H9 (cell line): ENCODE results near the gene HBS1L. TPM values are rescaled to one million over a fixed set of nuclear protein-coding genes. Genes with fewer than 3 reads are reported as not detected.

ENCODE experiments used
- DNase-seq: peaks from one replicate; pipeline ENCODE4 v3.0.0-alpha.2; 2017
- H2AFZ ChIP-seq: one replicate; pipeline ENCODE4 v1.6.1; 2013; ENCODE audit warnings: mild to moderate bottlenecking, low read length, control low read depth, moderate library complexity
- H2AK5ac ChIP-seq: 2 replicates; pipeline ENCODE4 v1.6.1; 2013; ENCODE audit warnings: low read length, control low read depth, mixed read lengths; ENCODE audit not compliant: insufficient read length
- H2BK120ac ChIP-seq: one replicate; pipeline ENCODE4 v1.6.1; 2013; ENCODE audit warnings: low read depth, mild to moderate bottlenecking, low read length, control low read depth, inconsistent platforms; ENCODE audit not compliant: poor library complexity, severe bottlenecking
- H2BK12ac ChIP-seq: 2 replicates; pipeline ENCODE4 v1.6.1; 2013; ENCODE audit warnings: low read length, control low read depth, mixed read lengths, low read depth; ENCODE audit not compliant: insufficient read length
- H2BK15ac ChIP-seq: 2 replicates; pipeline ENCODE4 v1.6.1; 2013; ENCODE audit warnings: low read depth, low read length, control low read depth
- H2BK20ac ChIP-seq: one replicate; pipeline ENCODE4 v1.6.1; 2013; ENCODE audit warnings: low read depth, mild to moderate bottlenecking, low read length, control low read depth, inconsistent platforms; ENCODE audit not compliant: poor library complexity, severe bottlenecking
- H2BK5ac ChIP-seq: 2 replicates; pipeline ENCODE4 v1.6.1; 2013; ENCODE audit warnings: low read length, control low read depth, mixed read lengths; ENCODE audit not compliant: insufficient read length
- H3K14ac ChIP-seq: 2 replicates; pipeline ENCODE4 v1.6.1; 2013; ENCODE audit warnings: low read length, control low read depth; ENCODE audit not compliant: insufficient read depth
- H3K18ac ChIP-seq: 2 replicates; pipeline ENCODE4 v1.6.1; 2013; ENCODE audit warnings: low read depth, mild to moderate bottlenecking, mixed read lengths, low read length, control low read depth; ENCODE audit not compliant: insufficient read length
- H3K23ac ChIP-seq: 2 replicates; pipeline ENCODE4 v1.6.1; 2013; ENCODE audit warnings: low read length, control low read depth, mixed read lengths, low read depth; ENCODE audit not compliant: insufficient read length
- H3K23me2 ChIP-seq: 2 replicates; pipeline ENCODE4 v1.6.1; 2013; ENCODE audit warnings: low read depth, mild to moderate bottlenecking, mixed read lengths, low read length, control low read depth; ENCODE audit not compliant: insufficient read length, poor library complexity, severe bottlenecking
- H3K27ac ChIP-seq: 2 replicates; pipeline ENCODE4 v1.5.1; 2013; ENCODE audit warnings: low read length, control low read depth, mixed read lengths, low read depth; ENCODE audit not compliant: insufficient read length
- H3K27me3 ChIP-seq: 2 replicates; pipeline ENCODE4 v1.6.1; 2013; ENCODE audit warnings: low read length, control low read depth, inconsistent platforms; ENCODE audit not compliant: insufficient read depth
- H3K4ac ChIP-seq: 2 replicates; pipeline ENCODE4 v1.6.1; 2013; ENCODE audit warnings: low read depth, mild to moderate bottlenecking, control low read depth, inconsistent platforms, low read length, moderate library complexity
- H3K4me1 ChIP-seq: 2 replicates; pipeline ENCODE4 v1.6.1; 2013; ENCODE audit warnings: low read length, control low read depth, inconsistent platforms; ENCODE audit not compliant: insufficient read depth
- H3K4me2 ChIP-seq: 2 replicates; pipeline ENCODE4 v1.6.1; 2013; ENCODE audit warnings: low read length, control low read depth, mixed read lengths; ENCODE audit not compliant: insufficient read length, insufficient read depth
- H3K56ac ChIP-seq: 2 replicates; pipeline ENCODE4 v1.6.1; 2013; ENCODE audit warnings: low read depth, mild to moderate bottlenecking, mixed read lengths, low read length, control low read depth; ENCODE audit not compliant: insufficient read length
- H3K79me1 ChIP-seq: 2 replicates; pipeline ENCODE4 v1.6.1; 2013; ENCODE audit warnings: low read depth, mild to moderate bottlenecking, moderate library complexity, low read length, control low read depth, inconsistent platforms; ENCODE audit not compliant: insufficient read depth, poor library complexity, severe bottlenecking
- H3K79me2 ChIP-seq: 2 replicates; pipeline ENCODE4 v1.6.1; 2013; ENCODE audit warnings: low read length, control low read depth, inconsistent platforms; ENCODE audit not compliant: insufficient read depth
- H3K9ac ChIP-seq: 2 replicates; pipeline ENCODE4 v1.6.1; 2013; ENCODE audit warnings: low read length, control low read depth, mixed read lengths; ENCODE audit not compliant: insufficient read length; ENCODE audit errors: extremely low read depth
- H3K9me3 ChIP-seq: one replicate; pipeline ENCODE4 v1.6.1; 2013; ENCODE audit warnings: low read depth, low read length, inconsistent platforms; ENCODE audit not compliant: control insufficient read depth
- H3T11ph ChIP-seq: one replicate; pipeline ENCODE4 v1.6.1; 2013; ENCODE audit warnings: mild to moderate bottlenecking, low read length, control low read depth, inconsistent platforms
- H4K20me1 ChIP-seq: one replicate; pipeline ENCODE4 v1.6.1; 2013; ENCODE audit not compliant: control insufficient read depth, insufficient read length, insufficient read depth
- H4K5ac ChIP-seq: 2 replicates; pipeline ENCODE4 v1.6.1; 2013; ENCODE audit warnings: low read depth, mild to moderate bottlenecking, mixed read lengths, low read length, control low read depth; ENCODE audit not compliant: insufficient read length
- H4K8ac ChIP-seq: replicated peaks from 2 replicates; pipeline ENCODE4 v1.6.1; 2013; ENCODE audit warnings: low read length, control low read depth, mixed read lengths, low read depth; ENCODE audit not compliant: insufficient read length
- H4K91ac ChIP-seq: 2 replicates; pipeline ENCODE4 v1.6.1; 2013; ENCODE audit warnings: low read depth, mild to moderate bottlenecking, moderate library complexity, mixed read lengths, low read length, control low read depth; ENCODE audit not compliant: insufficient read length
- H3K27ac Mint-ChIP-seq, 3 experiments: 2 replicates in 2 of 3; 3 replicates in 1 of 3; pipeline ENCODE4 v1.8.0; 2020 to 2021; ENCODE audit warnings: mixed read lengths in 3 of 3, mild to moderate bottlenecking in 1 of 3, moderate library complexity in 1 of 3
- H3K27me3 Mint-ChIP-seq: 2 replicates; pipeline ENCODE4 v1.8.0; 2021; ENCODE audit warnings: low read depth, mild to moderate bottlenecking, moderate library complexity, mixed read lengths
- H3K36me3 Mint-ChIP-seq, 3 experiments: 2 replicates in 2 of 3; 3 replicates in 1 of 3; pipeline ENCODE4 v1.8.0; 2020 to 2021; ENCODE audit warnings: low read depth in 3 of 3, mixed read lengths in 3 of 3; ENCODE audit not compliant: insufficient read depth in 1 of 3
- H3K4me1 Mint-ChIP-seq, 2 experiments: 2 replicates each; pipeline ENCODE4 v1.8.0; 2020; ENCODE audit warnings: mixed read lengths in 2 of 2
- H3K4me3 Mint-ChIP-seq, 2 experiments: 2 replicates in 1 of 2; 3 replicates in 1 of 2; pipeline ENCODE4 v1.8.0; 2020 to 2021; ENCODE audit warnings: mild to moderate bottlenecking in 2 of 2, mixed read lengths in 2 of 2, moderate library complexity in 1 of 2
- H3K9me3 Mint-ChIP-seq, 2 experiments: 2 replicates in 1 of 2; 3 replicates in 1 of 2; pipeline ENCODE4 v1.8.0; 2020; ENCODE audit warnings: mild to moderate bottlenecking in 2 of 2, mixed read lengths in 2 of 2, moderate library complexity in 1 of 2
- CTCF ChIP-seq: fragments of 200-600 bp; sonication (generic); conservative IDR thresholded peaks from 3 replicates; pipeline ENCODE4 v1.8.0; 2021; ENCODE audit warnings: antibody characterized with exemption, mild to moderate bottlenecking
- total RNA-seq: library from RNA; stranded (reverse); gene quantifications from 2 replicates; pipeline ENCODE4 v1.2.1, GENCODE V29; 2021

HBS1L gene
- total RNA-seq, 1 experiment from 2014 or later: 110 TPM

DNA sequence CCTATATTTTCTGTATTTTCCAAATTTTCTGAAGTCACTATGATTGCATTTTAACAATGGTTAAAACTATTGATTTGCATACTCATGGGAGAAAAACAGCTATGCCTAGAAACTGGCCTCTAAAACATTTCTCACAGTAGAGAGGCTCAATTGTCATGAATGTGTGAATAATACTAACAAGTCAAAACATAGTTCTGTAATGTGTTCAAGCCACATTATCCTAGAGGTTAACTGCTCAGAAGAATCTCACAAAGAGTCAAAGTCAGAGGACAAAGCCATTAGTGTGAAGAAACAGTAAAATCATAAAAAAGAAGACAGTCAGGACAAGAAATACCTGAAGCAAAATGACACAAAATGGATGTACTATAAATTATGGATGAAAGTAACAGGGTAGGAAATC is 92.2 kb downstream of the HBS1L start:
- H3K56ac ChIP-seq: no peak overlapping the region
- H2BK20ac ChIP-seq: no peak overlapping the region
- H3K4me3 Mint-ChIP-seq: no peak overlapping the region
- H3K79me2 ChIP-seq: no peaks in the 10 kb centered on the region
- H3T11ph ChIP-seq: no peak overlapping the region
- H3K23me2 ChIP-seq: no peaks in the 10 kb centered on the region
- no peak overlapping the region for H3K27ac Mint-ChIP-seq
- no peaks in the 10 kb centered on the region for H3K27me3 Mint-ChIP-seq
- no peak overlapping the region for H2AFZ ChIP-seq
- H2AK5ac ChIP-seq: no peak overlapping the region
- no peak overlapping the region for H3K23ac ChIP-seq
- H3K4me1 Mint-ChIP-seq: no peaks in the 10 kb centered on the region
- no peak for TF ChIP-seq CTCF
- no peak overlapping the region for H3K4ac ChIP-seq
- no peak overlapping the region for H3K9ac ChIP-seq
- no peak overlapping the region for H2BK12ac ChIP-seq
- no peak overlapping the region for H2BK15ac ChIP-seq
- no peak for DNase-seq
- H3K27me3 ChIP-seq: no peaks in the 10 kb centered on the region
- H3K4me2 ChIP-seq: no peak overlapping the region
- no peak overlapping the region for H3K27ac ChIP-seq
- no peak overlapping the region for H4K91ac ChIP-seq
- no peak overlapping the region for H2BK120ac ChIP-seq
- no peak overlapping the region for H4K8ac ChIP-seq
- H3K9me3 ChIP-seq: no peaks in the 10 kb centered on the region
- peaks cover 33 to 51% (median 48%) of the 10 kb centered on the region in 3 experiments for H3K36me3 Mint-ChIP-seq
- H4K20me1 ChIP-seq: no peaks in the 10 kb centered on the region
- no peaks in the 10 kb centered on the region for H3K4me1 ChIP-seq
- H2BK5ac ChIP-seq: no peak overlapping the region
- no peaks in the 10 kb centered on the region for H3K79me1 ChIP-seq
- no peak overlapping the region for H3K14ac ChIP-seq
- no peak overlapping the region for H4K5ac ChIP-seq
- peaks cover 8 to 11% of the 10 kb centered on the region in 2 experiments; a peak in 4 of 5 replicates for H3K9me3 Mint-ChIP-seq
- H3K18ac ChIP-seq: no peak overlapping the region
